Left ventricle myocardium superior (tissue), 1 donor: ENCODE results near the gene RFXANK. TPM values are rescaled to one million over a fixed set of nuclear protein-coding genes. Genes with fewer than 3 reads are reported as not detected.
"Not testable (repeated sequence)": the region's sequence is repeated elsewhere in the genome, so short reads cannot be mapped to it uniquely, and the experiment has no call there.

Source experiments
- ATAC-seq: fragments of 200-7000 bp; cut with Tn5 transposase; one replicate; pipeline ENCODE4 v1.9.1; 2020; ENCODE audit warnings: mild to moderate bottlenecking, moderate library complexity
- DNase-seq: peaks from one replicate; pipeline ENCODE4 v3.0.0-alpha.2; 2020
- intact Hi-C: fragments of 100-400 bp; cut with micrococcal nuclease; formaldehyde crosslinking; loops from one replicate; pipeline ENCODE4 v1.11.0; 2022
- total RNA-seq: library from RNA; stranded (reverse); fragmentation: NEBNext Ultra II Directional; extraction: Animal tissue kit (Norgen Biotek cat#: 25700); gene quantifications from one replicate; pipeline ENCODE4 v1.2.1, GENCODE V29; 2021
- donor health status: DM: no; HTN: yes; CAD: no; lungs with severe emphysema.

RFXANK gene
- total RNA-seq, 1 donor from 2014 or later: 38.4 TPM

GRCh38 chr19:19167612-19168011, 24.4 kb upstream of the RFXANK start:
- intact Hi-C loops: no loop called here
- DNase-seq: no peak
- ATAC-seq: no peak

GRCh38 chr19:19169236-19170052, 22.6 kb upstream of the RFXANK start:
- DNase-seq (no peak), ATAC-seq (no peak)
- intact Hi-C loops: no loop called here

GRCh38 chr19:19170053-19170872, 21.8 kb upstream of the RFXANK start, which contains the start of gene MEF2B:
Gene MEF2B (minus strand): TSS chr19:19170263. CDS start chr19:19150735, 19,528 bp downstream.
- intact Hi-C loops: no loop called here
- DNase-seq (peak; percentile 84), ATAC-seq (peak; percentile 91)

- intact Hi-C loops: no loop called here
Measured at GRCh38 chr19:19170873-19171672, 21.0 kb upstream of the RFXANK start.

GRCh38 chr19:19171821-19172532, 20.1 kb upstream of the RFXANK start:
- intact Hi-C loops: no loop called here
- DNase-seq (no peak), ATAC-seq (no peak)

More at GRCh38 chr19:19170873-19171672, 21.0 kb upstream of the RFXANK start:
- no peak for ATAC-seq
- no peak for DNase-seq

GRCh38 chr19:19173243-19173642, 18.8 kb upstream of the RFXANK start:
- intact Hi-C loops, DNase-seq, ATAC-seq: not testable (repeated sequence)

GRCh38 chr19:19176950-19177349, 15.1 kb upstream of the RFXANK start:
- no peak for DNase-seq
- ATAC-seq: no peak
- intact Hi-C loops: no loop called here

- intact Hi-C loops: no loop called here
- DNase-seq: no peak
- ATAC-seq: no peak
Measured at GRCh38 chr19:19179548-19180441, 12.3 kb upstream of the RFXANK start.

- intact Hi-C loops: no loop called here
- DNase-seq (no peak), ATAC-seq (no peak)
Measured at GRCh38 chr19:19181488-19181998, 10.5 kb upstream of the RFXANK start.

GRCh38 chr19:19185853-19186740, 6.0 kb upstream of the RFXANK start:
- ATAC-seq: peak; percentile 49
- intact Hi-C loops: no loop called here
- no peak for DNase-seq

- ATAC-seq (no peak), DNase-seq (no peak)
- intact Hi-C loops: no loop called here
Measured at GRCh38 chr19:19186742-19187141, 5.3 kb upstream of the RFXANK start.

GRCh38 chr19:19191768-19192077, 335 bp upstream of the RFXANK start:
- intact Hi-C loops: no loop called here
- ATAC-seq: no peak
- DNase-seq: no peak

GRCh38 chr19:19192910-19193423, 909 bp downstream of the RFXANK start:
- DNase-seq: no peak
- peak; percentile 1 for ATAC-seq
- intact Hi-C loops: no loop called here

GRCh38 chr19:19193926-19194325, 1.9 kb downstream of the RFXANK start:
- no peak for ATAC-seq
- DNase-seq: no peak
- intact Hi-C loops: no loop called here

- ATAC-seq: no peak
- intact Hi-C loops: no loop called here
Measured at GRCh38 chr19:19201697-19202630, 9.9 kb downstream of the RFXANK start.

GRCh38 chr19:19202707-19203011, 10.6 kb downstream of the RFXANK start:
- intact Hi-C loops: no loop called here
- ATAC-seq (no peak), DNase-seq (no peak)

More at GRCh38 chr19:19201697-19202630, 9.9 kb downstream of the RFXANK start:
- no peak for DNase-seq
